Upper lobe of left lung (tissue), 4 donors: ENCODE data around the gene TCEAL3.

ENCODE experiments used
- CTCF ChIP-seq, 6 experiments: fragments of 450-650 bp in 4 of 6; fragments of 200-600 bp in 2 of 6; sonication (generic) in 2 of 6; IDR thresholded peaks; one replicate each; pipeline ENCODE4 v1.5.1; 2016 to 2019; ENCODE audit warnings: antibody characterized with exemption in 6 of 6
- EP300 ChIP-seq, 4 donors: sonication (generic); formaldehyde crosslinking; IDR thresholded peaks; one replicate each; pipeline ENCODE4 v1.5.1; 2017; ENCODE audit warnings: antibody characterized with exemption in 4 of 4, control low read depth in 2 of 4
- POLR2A ChIP-seq, 4 donors: fragments of 450-650 bp; IDR thresholded peaks; one replicate each; pipeline ENCODE4 v1.5.1; 2016 to 2017; ENCODE audit warnings: antibody characterized with exemption in 4 of 4, mild to moderate bottlenecking in 2 of 4
- POLR2AphosphoS5 ChIP-seq, 2 donors: sonication (generic); formaldehyde crosslinking; IDR thresholded peaks; one replicate each; pipeline ENCODE4 v1.5.1; 2017; ENCODE audit warnings: antibody characterized with exemption in 2 of 2

GRCh38 chrX:103616676-103617186 lies 9.0 kb downstream of the TCEAL3 start:
- TF ChIP-seq CTCF (IDR thresholded peaks at IDR 0.05): no peak
- no peak for TF ChIP-seq EP300 (IDR thresholded peaks at IDR 0.05)
- no peak for TF ChIP-seq POLR2A (IDR thresholded peaks at IDR 0.05)
- no peak for TF ChIP-seq POLR2AphosphoS5 (IDR thresholded peaks at IDR 0.05)
